Lower leg skin (tissue), 4 donors: Measurements from ENCODE around the gene IGF2. TPM values are rescaled to one million over a fixed set of nuclear protein-coding genes. Genes with fewer than 3 reads are reported as not detected.

Experiments
- DNase-seq, 2 donors: peaks; one replicate each; pipeline ENCODE4 v3.0.0-alpha.2; 2019; ENCODE audit warnings: low spot score in 2 of 2
- H3K4me3 ChIP-seq: fragments of 200-600 bp; sonication (generic); 2 replicates; pipeline ENCODE4 v1.5.1; 2017; ENCODE audit warnings: mild to moderate bottlenecking, low read depth; ENCODE audit not compliant: poor library complexity, severe bottlenecking
- CTCF ChIP-seq, 3 donors: fragments of 450-650 bp; IDR thresholded peaks; one replicate each; pipeline ENCODE4 v1.5.1; 2016; ENCODE audit warnings: antibody characterized with exemption in 3 of 3, mild to moderate bottlenecking in 3 of 3, moderate library complexity in 2 of 3
- POLR2A ChIP-seq, 2 donors: fragments of 450-650 bp; IDR thresholded peaks; one replicate each; pipeline ENCODE4 v1.6.1; 2016 to 2017; ENCODE audit warnings: antibody characterized with exemption in 2 of 2, mild to moderate bottlenecking in 1 of 2, moderate library complexity in 1 of 2
- WGBS, 2 donors: methylation state at CpG; one replicate each; pipeline ENCODE4 v1.1.5; 2018; 5-methylcytosine and 5-hydroxymethylcytosine counted together
- intact Hi-C: fragments of 100-400 bp; cut with DNase I; formaldehyde crosslinking; loops from one replicate; pipeline ENCODE4 v1.15.0; 2023; ENCODE audit warnings: low total_unique reads
- total RNA-seq, 4 donors: library from RNA; depleted of rRNA; stranded (reverse); fragments of >200 nt; gene quantifications; one replicate each; pipeline ENCODE4 v1.1.0, GENCODE V29; 2016

Gene IGF2
- total RNA-seq = 10 to 100 TPM in 1 of 4 donors, 1 to 10 TPM in 3; 4.5 to 14.7 (median 6.0) TPM

GRCh38 chr11:2139123-2139521 is at the start of gene IGF2:
Gene IGF2, minus strand, starts transcription at chr11:2139389. Its CDS starts 3,866 bp downstream, at chr11:2135523.
- no peak for DNase-seq
- TF ChIP-seq CTCF (IDR thresholded peaks at IDR 0.05) (no peak), POLR2A (IDR thresholded peaks at IDR 0.05) (no peak)
- WGBS, 2 donors = 0% methylated on average over 17 to 44 of the region's 62 CpGs
- H3K4me3 ChIP-seq = no peak within 1 kb of the TSS
- intact Hi-C loops = no loop called here

- TF ChIP-seq POLR2A (IDR thresholded peaks at IDR 0.05) (no peak), CTCF (IDR thresholded peaks at IDR 0.05) (no peak)
- intact Hi-C loops = no loop called here
- WGBS, 2 donors = 86 to 87% methylated on average over 19 of the region's 19 CpGs
Measured at GRCh38 chr11:2188745-2189144, 49.6 kb upstream of the IGF2 start.

GRCh38 chr11:2187280-2187707 is 48.1 kb upstream of the IGF2 start:
- no peak for DNase-seq
- H3K4me3 ChIP-seq = no peak overlapping the region
- intact Hi-C loops = no loop called here
- 87 to 90% methylated on average over 7 of the region's 7 CpGs for WGBS, 2 donors
- no peak for TF ChIP-seq CTCF (IDR thresholded peaks at IDR 0.05)
- TF ChIP-seq POLR2A (IDR thresholded peaks at IDR 0.05) = no peak

More at GRCh38 chr11:2188745-2189144, 49.6 kb upstream of the IGF2 start:
- no peak for DNase-seq
- no peak overlapping the region for H3K4me3 ChIP-seq

- intact Hi-C loops = no loop called here
- H3K4me3 ChIP-seq = no peak overlapping the region
- 24 to 32% methylated on average over 16 to 21 of the region's 21 CpGs for WGBS, 2 donors
- DNase-seq = no peak
- TF ChIP-seq CTCF (IDR thresholded peaks at IDR 0.05) (no peak), POLR2A (IDR thresholded peaks at IDR 0.05) (no peak)
Measured at GRCh38 chr11:2186669-2187279, 47.6 kb upstream of the IGF2 start.

- 49 to 55% methylated on average over 17 to 19 of the region's 23 CpGs for WGBS, 2 donors
Measured at GRCh38 chr11:2185324-2186085, 46.3 kb upstream of the IGF2 start.

More at GRCh38 chr11:2185324-2186085, 46.3 kb upstream of the IGF2 start:
- H3K4me3 ChIP-seq = no peak overlapping the region
- DNase-seq = no peak
- TF ChIP-seq POLR2A (IDR thresholded peaks at IDR 0.05) (no peak), CTCF (IDR thresholded peaks at IDR 0.05) (no peak)
- intact Hi-C loops = no loop called here
